ENCODE data around the gene RDX. TPM values are rescaled to one million over a fixed set of nuclear protein-coding genes. Genes with fewer than 3 reads are reported as not detected.

RDX gene
- total and polyA plus RNA-seq, 2 of the 8 experiments (the other 6 are each of a cell fraction or from before 2014, with no cell fraction given) = 27.4 to 100 TPM

DNA sequence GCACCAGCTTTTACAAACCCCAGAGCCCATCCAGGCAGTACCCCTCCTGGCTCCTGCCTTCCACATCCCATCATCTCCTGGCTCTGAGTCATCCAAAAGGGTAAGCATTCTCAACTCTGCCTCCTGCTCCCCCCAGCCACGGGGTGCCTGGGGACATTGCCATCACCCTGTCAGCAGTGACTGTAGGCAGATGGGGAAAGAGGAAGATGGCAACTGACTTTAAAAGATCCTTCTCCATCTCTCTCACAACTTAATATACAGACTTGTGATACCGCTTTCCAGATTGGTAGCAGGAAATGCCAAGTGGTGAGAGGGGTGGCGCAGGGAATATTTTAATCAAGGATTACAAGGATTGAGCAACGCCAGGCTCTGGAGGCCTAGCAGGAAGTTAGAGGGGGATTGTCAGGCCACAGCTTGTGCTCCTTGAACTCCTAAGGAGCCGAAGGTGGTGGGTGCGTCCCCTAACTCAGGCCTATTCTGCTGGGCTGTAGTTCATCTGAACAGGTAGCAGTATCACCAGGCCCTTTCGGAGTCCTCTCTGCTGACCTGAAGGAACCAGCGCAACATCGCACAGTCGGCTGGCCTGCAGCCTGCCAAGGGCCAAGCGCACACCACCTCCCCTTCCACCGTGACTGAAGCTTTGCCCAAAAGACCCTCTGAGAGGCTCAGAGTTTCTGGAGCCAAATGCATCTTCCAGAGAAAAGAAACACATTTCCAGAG, 119.9 kb downstream of the RDX start:
- Histone ChIP-seq H3K4me1 (replicated peaks in 1 of 4; ENCODE audit: control insufficient read depth in 3 of 4, insufficient read depth in 4 of 4, low read length in 3 of 4) (peaks cover 9 to 32% (median 21%) of the 10 kb centered on the region in 4 experiments), H3K56ac (replicated peaks; ENCODE audit: insufficient read length, low read depth, low read length) (no peak overlapping the region), H4K8ac (ENCODE audit: extremely low read depth, insufficient read depth, low read length) (no peak overlapping the region), H3K9me3 (ENCODE audit: insufficient read depth in 2 of 2, low read depth in 1 of 2, low read length in 1 of 2) (no peaks in the 10 kb centered on the region), H2AK5ac (ENCODE audit: low read depth, low read length) (no peak overlapping the region), H3K27me3 (replicated peaks in 1 of 4; ENCODE audit: control insufficient read depth in 3 of 4, extremely low read depth in 1 of 4, insufficient read depth in 3 of 4, low read length in 3 of 4) (no peaks in the 10 kb centered on the region), H3K23ac (ENCODE audit: insufficient read length) (no peak overlapping the region), H2BK15ac (ENCODE audit: low read length) (no peak overlapping the region), H2BK20ac (ENCODE audit: low read length) (no peak overlapping the region; the same call in 1 of the 2 replicates), H2AFZ (ENCODE audit: low read length) (no peak overlapping the region), H4K5ac (ENCODE audit: insufficient read length, low read depth, low read length) (no peak overlapping the region), H3K36me3 (ENCODE audit: control insufficient read depth in 2 of 4, insufficient read depth in 4 of 4, low read length in 3 of 4) (no peaks in the 10 kb centered on the region), H2BK5ac (ENCODE audit: low read depth, low read length) (no peak overlapping the region), H3K23me2 (ENCODE audit: low read depth, low read length) (no peaks in the 10 kb centered on the region), H4K20me1 (replicated peaks in 1 of 2; ENCODE audit: control insufficient read depth in 1 of 2, insufficient read depth in 2 of 2, low read length in 2 of 2) (no peaks in the 10 kb centered on the region), H3K79me2 (ENCODE audit: control insufficient read depth in 1 of 2, insufficient read depth in 2 of 2, low read length in 2 of 2) (no peaks in the 10 kb centered on the region; a peak in 1 of 4 replicates), H3K14ac (ENCODE audit: insufficient read length) (no peak overlapping the region), H3K4ac (replicated peaks; ENCODE audit: insufficient read length, low read depth, low read length) (no peak overlapping the region), H2BK12ac (ENCODE audit: low read depth, low read length) (no peak overlapping the region), H3K4me2 (ENCODE audit: insufficient read depth in 1 of 2, low read depth in 2 of 2, low read length in 2 of 2) (no peak overlapping the region), H3K79me1 (ENCODE audit: low read depth, low read length) (no peaks in the 10 kb centered on the region), H3K9ac (replicated peaks in 1 of 4; ENCODE audit: extremely low read depth in 1 of 4, low read depth in 3 of 4, low read length in 3 of 4) (no peak overlapping the region; a peak in 1 of 7 replicates), H3K4me3 (ENCODE audit: extremely low read depth in 1 of 4, insufficient read depth in 2 of 4, low read depth in 3 of 4, low read length in 4 of 4) (no peak overlapping the region), H3K18ac (ENCODE audit: extremely low read depth, low read length) (no peak overlapping the region; the same call in 1 of the 2 replicates), H2BK120ac (replicated peaks; ENCODE audit: low read depth, low read length) (no peak overlapping the region), H3K27ac (ENCODE audit: low read depth, low read length) (no peak overlapping the region), H4K91ac (replicated peaks; ENCODE audit: insufficient read length, low read length) (no peak overlapping the region)
- TF ChIP-seq CHD2 (IDR thresholded peaks at IDR 0.05; ENCODE audit: low read length) = no peak
- TF ChIP-seq CEBPB (IDR thresholded peaks at IDR 0.05; ENCODE audit: low read depth, low read length) = peak; percentile 33; the same call in 1 of the 2 replicates
- WGBS, 2 experiments (ENCODE audit: extremely low coverage in 1 of 2, insufficient coverage in 1 of 2, insufficient read length in 1 of 2, insufficient replicate concordance in 2 of 2, low coverage in 1 of 2, low lambda C conversion rate in 2 of 2, missing lambda C conversion rate in 1 of 2) = 89% methylated on average over 12 of the region's 12 CpGs; no CpG with 5 or more reads in 1 of the 2 experiments
- CTCF ChIA-PET (ENCODE audit: partially characterized antibody) = interaction anchor here (0.8 to 6.1 kb wide), 6 partner anchors 10 to 1106 kb away, joined by 3 to 46 read pairs (median 6); no protein-coding TSS in a partner anchor
- FAIRE-seq = no peak
- POLR2A ChIA-PET (ENCODE audit: partially characterized antibody) = no interaction called here
- no peak for DNase-seq (ENCODE audit: low read depth in 1 of 2, low spot score in 2 of 2)

Data from H1 (cell line).